Lung (tissue), 12 donors: Measurements from ENCODE around the gene PCMTD2. TPM values are rescaled to one million over a fixed set of nuclear protein-coding genes. Genes with fewer than 3 reads are reported as not detected.

ENCODE experiments used
- ATAC-seq: fragments of 200-7000 bp; cut with Tn5 transposase; one replicate; pipeline ENCODE4 v1.9.1; 2020; ENCODE audit warnings: moderate number of reproducible peaks; ENCODE audit not compliant: insufficient read depth, low FRiP score
- DNase-seq, 3 donors: peaks; one replicate each; pipeline ENCODE4 v3.0.0-alpha.2; 2013 to 2017
- H3K27ac ChIP-seq, 2 donors: one replicate each; pipeline ENCODE4 v1.5.1; 2013; ENCODE audit warnings: mild to moderate bottlenecking in 2 of 2, moderate library complexity in 2 of 2, control low read depth in 1 of 2, inconsistent platforms in 1 of 2, low read depth in 1 of 2, low read length in 1 of 2
- H3K27me3 ChIP-seq, 3 donors: one replicate each; pipeline ENCODE4 v1.5.1; 2013; ENCODE audit warnings: low read length in 2 of 3; ENCODE audit not compliant: control insufficient read depth in 3 of 3, insufficient read depth in 3 of 3
- H3K36me3 ChIP-seq, 4 donors: one replicate each; pipeline ENCODE4 v1.5.1; 2013; ENCODE audit warnings: low read length in 4 of 4, mild to moderate bottlenecking in 1 of 4, moderate library complexity in 1 of 4; ENCODE audit not compliant: control insufficient read depth in 4 of 4, insufficient read depth in 4 of 4
- H3K4me1 ChIP-seq, 5 donors: one replicate each; pipeline ENCODE4 v1.5.1; 2013; ENCODE audit warnings: low read length in 5 of 5, mild to moderate bottlenecking in 2 of 5, moderate library complexity in 1 of 5; ENCODE audit not compliant: control insufficient read depth in 5 of 5, insufficient read depth in 5 of 5
- H3K4me3 ChIP-seq: one replicate; pipeline ENCODE4 v1.5.1; 2013; ENCODE audit warnings: mild to moderate bottlenecking, control low read depth, moderate library complexity
- H3K9ac ChIP-seq, 2 donors: one replicate each; pipeline ENCODE4 v1.5.1; 2013; ENCODE audit warnings: low read length in 2 of 2, control low read depth in 1 of 2; ENCODE audit not compliant: insufficient read depth in 1 of 2
- H3K9me3 ChIP-seq, 4 donors: one replicate each; pipeline ENCODE4 v1.5.1; 2013; ENCODE audit warnings: low read length in 3 of 4, mild to moderate bottlenecking in 1 of 4, moderate library complexity in 1 of 4; ENCODE audit not compliant: control insufficient read depth in 4 of 4, insufficient read depth in 3 of 4
- CTCF ChIP-seq: IDR thresholded peaks from 2 replicates; pipeline ENCODE4 v1.5.1; 2012; ENCODE audit warnings: mild to moderate bottlenecking; ENCODE audit errors: control extremely low read depth, extremely low read depth
- WGBS, 2 donors: extraction: QIAGEN DNeasy Blood & Tissue Kit; methylation state at CpG; one replicate each; pipeline ENCODE4 v1.1.7; 2013; 5-methylcytosine and 5-hydroxymethylcytosine counted together
- polyA plus RNA-seq, 2 donors: library from polyadenylated mRNA; stranded (reverse); fragments of 200-250 nt; gene quantifications; one replicate each; pipeline ENCODE4 v1.2.1, GENCODE V29; 2013
- total RNA-seq, 2 donors: library from RNA; depleted of rRNA in 1 of 2; stranded (reverse); fragments of >200 nt in 1 of 2; gene quantifications; one replicate each; pipeline ENCODE4 v1.2.1, GENCODE V29; 2014 to 2021
- donor health status: control.
- donor health status: control.
- donor health status: Bipolar disorder and iron deficiency.
- donor health status: healthy.
- donor health status: DM: yes; HTN: yes; CAD: no.

Gene PCMTD2
- total and polyA plus RNA-seq, 4 donors, result 16.5 to 123 (median 25.2) TPM

GRCh38 chr20:64244870-64245603 is 10.5 kb upstream of the PCMTD2 start:
- no peaks in the 10 kb centered on the region for H3K9me3 ChIP-seq
- no peak for TF ChIP-seq CTCF
- H3K27ac ChIP-seq, result no peak overlapping the region
- ATAC-seq (no peak), DNase-seq (no peak)
- WGBS, 2 donors, result 53% methylated on average over 8 of the region's 8 CpGs
- no peak overlapping the region for H3K9ac ChIP-seq
- H3K27me3 ChIP-seq, result peaks cover 0 to 14% (median 1%) of the 10 kb centered on the region in 3 donors
- no peaks in the 10 kb centered on the region for H3K4me1 ChIP-seq
- no peak overlapping the region for H3K4me3 ChIP-seq
- H3K36me3 ChIP-seq, result no peaks in the 10 kb centered on the region

- Histone ChIP-seq H3K4me1 (no peaks in the 10 kb centered on the region), H3K9me3 (no peaks in the 10 kb centered on the region), H3K27me3 (peaks cover 0 to 15% (median 7%) of the 10 kb centered on the region in 3 donors), H3K36me3 (no peaks in the 10 kb centered on the region), H3K9ac (no peak overlapping the region), H3K4me3 (no peak overlapping the region), H3K27ac (no peak overlapping the region)
- ATAC-seq (no peak), DNase-seq (no peak)
- TF ChIP-seq CTCF, result no peak
- 70 to 80% methylated on average over 9 of the region's 9 CpGs for WGBS, 2 donors
Observed at GRCh38 chr20:64245746-64246595, 9.6 kb upstream of the PCMTD2 start.

- Histone ChIP-seq H3K4me3 (no peak overlapping the region), H3K27ac (no peak overlapping the region), H3K27me3 (peaks cover 0 to 19% (median 11%) of the 10 kb centered on the region in 3 donors), H3K9me3 (no peaks in the 10 kb centered on the region), H3K36me3 (no peaks in the 10 kb centered on the region), H3K9ac (no peak overlapping the region), H3K4me1 (no peaks in the 10 kb centered on the region)
- no peak for DNase-seq
- no peak for ATAC-seq
- 72 to 81% methylated on average over 10 of the region's 10 CpGs for WGBS, 2 donors
- TF ChIP-seq CTCF, result no peak
Observed at GRCh38 chr20:64246616-64247306, 8.8 kb upstream of the PCMTD2 start.
